GM13977 (cell line): ENCODE data around the gene KIAA1586.
A peak's percentile ranks its signal among the peaks of the same experiment; 100 is the strongest.

Experiments used
- DNase-seq: peaks from one replicate; pipeline ENCODE4 v3.0.0; 2012; ENCODE audit warnings: low spot score
- CTCF ChIP-seq: IDR thresholded peaks from 2 replicates; pipeline ENCODE4 v1.5.1; 2012; ENCODE audit warnings: mild to moderate bottlenecking, control low read depth; ENCODE audit not compliant: insufficient read depth; ENCODE audit errors: extremely low read depth, missing control alignments
- in situ Hi-C: fragments of 300-500 bp; cut with MboI; formaldehyde crosslinking; loops from one replicate; pipeline ENCODE4 v1.12.0; 2022; ENCODE audit warnings: low sequenced_read_pairs, low pct_unique_long_range_greater_than_20kb, mixed read lengths, inconsistent platforms; ENCODE audit not compliant: unreplicated experiment

The KIAA1586 gene

GRCh38 chr6:57013521-57013926 lies 33.0 kb upstream of the KIAA1586 start:
- no peak for DNase-seq
- TF ChIP-seq CTCF = no peak
- in situ Hi-C loops = loop anchor here (25.0 kb wide), 3 partner anchors 101 to 651 kb away; partner anchors contain the start of gene PRIM2

- in situ Hi-C loops = loop anchor here (25.0 kb wide), 3 partner anchors 105 to 655 kb away; partner anchors contain the start of gene PRIM2
Observed at GRCh38 chr6:57017069-57017468, 29.4 kb upstream of the KIAA1586 start.

GRCh38 chr6:57017841-57018240 lies 28.7 kb upstream of the KIAA1586 start:
- no peak for TF ChIP-seq CTCF
- in situ Hi-C loops = loop anchor here (25.0 kb wide), 3 partner anchors 106 to 656 kb away; partner anchors contain the start of gene PRIM2
- no peak for DNase-seq

More at GRCh38 chr6:57017069-57017468, 29.4 kb upstream of the KIAA1586 start:
- no peak for DNase-seq
- no peak for TF ChIP-seq CTCF

GRCh38 chr6:57019434-57019833 lies 27.1 kb upstream of the KIAA1586 start:
- no peak for DNase-seq
- in situ Hi-C loops = loop anchor here (25.0 kb wide), 3 partner anchors 107 to 657 kb away; partner anchors contain the start of gene PRIM2
- TF ChIP-seq CTCF = no peak

GRCh38 chr6:57021086-57021720 lies 25.3 kb upstream of the KIAA1586 start:
- in situ Hi-C loops = loop anchor here (25.0 kb wide), 3 partner anchors 109 to 659 kb away; partner anchors contain the start of gene PRIM2
- TF ChIP-seq CTCF = peak; percentile 52
- peak; percentile 56 for DNase-seq

GRCh38 chr6:57024321-57024720 lies 22.2 kb upstream of the KIAA1586 start:
- DNase-seq = no peak
- in situ Hi-C loops = loop anchor here (25.0 kb wide), 3 partner anchors 112 to 662 kb away; partner anchors contain the start of gene PRIM2
- no peak for TF ChIP-seq CTCF
